NCI-H526 (cell line): ENCODE data around the gene FLYWCH2.

Experiments
- DNase-seq, 2 experiments: peaks; one replicate each; lab custom pipeline; 2025; lab: John Stamatoyannopoulos, UW

The FLYWCH2 gene

GRCh38 chr16:2853531-2854073, 29.4 kb upstream of the FLYWCH2 start:
- no peak for DNase-seq

GRCh38 chr16:2854700-2855309, 28.2 kb upstream of the FLYWCH2 start:
- no peak for DNase-seq

GRCh38 chr16:2855536-2855935, 27.5 kb upstream of the FLYWCH2 start:
- no peak for DNase-seq

- DNase-seq: peak in 1 of 2 experiments; percentile 38
These were observed 26.8 kb upstream of the FLYWCH2 start for GRCh38 chr16:2856061-2856670.

- no peak for DNase-seq
These were observed 26.1 kb upstream of the FLYWCH2 start for GRCh38 chr16:2856686-2857450.

GRCh38 chr16:2857451-2858244, 25.4 kb upstream of the FLYWCH2 start, which contains the start of gene PRSS22:
Gene PRSS22, minus strand, starts transcription at chr16:2858170. Its CDS starts 66 bp downstream, at chr16:2858104.
- DNase-seq: peak in 1 of 2 experiments; percentile 35

- DNase-seq: peak in 1 of 2 experiments; percentile 65
These were observed 24.6 kb upstream of the FLYWCH2 start for GRCh38 chr16:2858245-2859025.

- DNase-seq: no peak
These were observed 23.2 kb upstream of the FLYWCH2 start for GRCh38 chr16:2859686-2860265.

- no peak for DNase-seq
These were observed 22.0 kb upstream of the FLYWCH2 start for GRCh38 chr16:2860826-2861567.

GRCh38 chr16:2865651-2866050, 17.4 kb upstream of the FLYWCH2 start:
- no peak for DNase-seq

GRCh38 chr16:2866431-2866830, 16.6 kb upstream of the FLYWCH2 start:
- no peak for DNase-seq

GRCh38 chr16:2867661-2867986, 15.4 kb upstream of the FLYWCH2 start:
- no peak for DNase-seq

GRCh38 chr16:2867987-2868789, 14.8 kb upstream of the FLYWCH2 start:
- DNase-seq: peak; percentile 76 to 90

- no peak for DNase-seq
These were observed 11.1 kb upstream of the FLYWCH2 start for GRCh38 chr16:2871926-2872325.

GRCh38 chr16:2874032-2874911, 8.7 kb upstream of the FLYWCH2 start:
- DNase-seq: no peak

GRCh38 chr16:2874912-2875362, 8.1 kb upstream of the FLYWCH2 start:
- peak in 1 of 2 experiments; percentile 62 for DNase-seq

- DNase-seq: no peak
These were observed 3.0 kb upstream of the FLYWCH2 start for GRCh38 chr16:2879854-2880508.
